Activated naive CD4-positive, alpha-beta T cell treated with anti-CD3 and anti-CD28 coated beads, Interleukin-2, amount 10 ng/mL, durations not matched to agents 7 days and 5 days (primary cell): ENCODE results near the gene ZNF423.
"Not testable (repeated sequence)": the region's sequence is repeated elsewhere in the genome, so short reads cannot be mapped to it uniquely, and the experiment has no call there.

Experiments used
- CTCF ChIA-PET: fragments of 350-600 bp; sonication (Branson Sonifier 250); formaldehyde crosslinking; loops from one replicate; lab custom pipeline; 2021; ENCODE audit warnings: antibody characterized with exemption; lab: Charles Lee
- DNase-seq: peaks from one replicate; pipeline ENCODE4 v3.0.0-alpha.2; 2020
- H3K27ac Mint-ChIP-seq: one replicate; pipeline ENCODE4 v1.8.0; 2021; ENCODE audit warnings: mild to moderate bottlenecking, moderate library complexity, mixed read lengths
- H3K27me3 Mint-ChIP-seq: one replicate; pipeline ENCODE4 v1.8.0; 2021; ENCODE audit warnings: mild to moderate bottlenecking, mixed read lengths
- H3K36me3 Mint-ChIP-seq: one replicate; pipeline ENCODE4 v1.8.0; 2021; ENCODE audit warnings: mixed read lengths
- H3K4me1 Mint-ChIP-seq: one replicate; pipeline ENCODE4 v1.8.0; 2021; ENCODE audit warnings: mixed read lengths
- H3K4me3 Mint-ChIP-seq: one replicate; pipeline ENCODE4 v1.8.0; 2021; ENCODE audit warnings: mild to moderate bottlenecking, moderate library complexity, mixed read lengths
- H3K9me3 Mint-ChIP-seq: one replicate; pipeline ENCODE4 v1.8.0; 2021; ENCODE audit warnings: mixed read lengths

ZNF423 gene

GRCh38 chr16:49684696-49685095, 171.2 kb downstream of the ZNF423 start:
- DNase-seq, result no peak
- no peaks in the 10 kb centered on the region for H3K9me3 Mint-ChIP-seq
- no peaks in the 10 kb centered on the region for H3K4me1 Mint-ChIP-seq
- H3K27me3 Mint-ChIP-seq, result peaks cover 25% of the 10 kb centered on the region
- no peaks in the 10 kb centered on the region for H3K36me3 Mint-ChIP-seq
- CTCF ChIA-PET, result no interaction called here
- no peak overlapping the region for H3K4me3 Mint-ChIP-seq
- H3K27ac Mint-ChIP-seq, result no peak overlapping the region

- no peak for DNase-seq
- no peaks in the 10 kb centered on the region for H3K4me1 Mint-ChIP-seq
- CTCF ChIA-PET, result no interaction called here
- H3K27me3 Mint-ChIP-seq, result peaks cover 15% of the 10 kb centered on the region
- H3K4me3 Mint-ChIP-seq, result no peak overlapping the region
- H3K9me3 Mint-ChIP-seq, result no peaks in the 10 kb centered on the region
- no peak overlapping the region for H3K27ac Mint-ChIP-seq
- no peaks in the 10 kb centered on the region for H3K36me3 Mint-ChIP-seq
Measured at GRCh38 chr16:49682577-49683165, 173.2 kb downstream of the ZNF423 start.

GRCh38 chr16:49681217-49681883, 174.6 kb downstream of the ZNF423 start:
- Mint-ChIP-seq H3K36me3 (no peaks in the 10 kb centered on the region), H3K4me3 (no peak overlapping the region), H3K27me3 (peaks cover 2% of the 10 kb centered on the region), H3K9me3 (no peaks in the 10 kb centered on the region), H3K27ac (no peak overlapping the region), H3K4me1 (no peaks in the 10 kb centered on the region)
- no peak for DNase-seq
- CTCF ChIA-PET, result no interaction called here

- Mint-ChIP-seq H3K27me3 (no peaks in the 10 kb centered on the region), H3K36me3 (no peaks in the 10 kb centered on the region), H3K27ac (no peak overlapping the region), H3K4me3 (no peak overlapping the region), H3K4me1 (no peaks in the 10 kb centered on the region), H3K9me3 (no peaks in the 10 kb centered on the region)
- no peak for DNase-seq
- CTCF ChIA-PET, result no interaction called here
Measured at GRCh38 chr16:49679095-49679494, 176.8 kb downstream of the ZNF423 start.

GRCh38 chr16:49677661-49678060, 178.3 kb downstream of the ZNF423 start:
- H3K9me3 Mint-ChIP-seq, H3K4me3 Mint-ChIP-seq, H3K27me3 Mint-ChIP-seq, H3K36me3 Mint-ChIP-seq, H3K4me1 Mint-ChIP-seq, H3K27ac Mint-ChIP-seq, DNase-seq: not testable (repeated sequence)
- CTCF ChIA-PET, result interaction anchor here (0.7 to 1.3 kb wide), 2 partner anchors 8 to 10 kb away, joined by 3 read pairs; no protein-coding TSS in a partner anchor

- H3K4me1 Mint-ChIP-seq, result no peaks in the 10 kb centered on the region
- H3K4me3 Mint-ChIP-seq, result no peak overlapping the region
- no peaks in the 10 kb centered on the region for H3K9me3 Mint-ChIP-seq
- no peak for DNase-seq
- no peaks in the 10 kb centered on the region for H3K36me3 Mint-ChIP-seq
- CTCF ChIA-PET, result no interaction called here
- no peaks in the 10 kb centered on the region for H3K27me3 Mint-ChIP-seq
- H3K27ac Mint-ChIP-seq, result no peak overlapping the region
Measured at GRCh38 chr16:49675413-49675812, 180.5 kb downstream of the ZNF423 start.

- no peaks in the 10 kb centered on the region for H3K36me3 Mint-ChIP-seq
Measured at GRCh38 chr16:49674990-49675389, 180.9 kb downstream of the ZNF423 start.

GRCh38 chr16:49674351-49674851, 181.5 kb downstream of the ZNF423 start:
- Mint-ChIP-seq H3K36me3 (no peaks in the 10 kb centered on the region), H3K9me3 (no peaks in the 10 kb centered on the region), H3K27me3 (no peaks in the 10 kb centered on the region), H3K4me1 (no peaks in the 10 kb centered on the region), H3K27ac (no peak overlapping the region), H3K4me3 (no peak overlapping the region)
- CTCF ChIA-PET, result no interaction called here
- DNase-seq, result no peak

More at GRCh38 chr16:49674990-49675389, 180.9 kb downstream of the ZNF423 start:
- no peak for DNase-seq
- Mint-ChIP-seq H3K4me3 (no peak overlapping the region), H3K27ac (no peak overlapping the region), H3K9me3 (no peaks in the 10 kb centered on the region), H3K4me1 (no peaks in the 10 kb centered on the region), H3K27me3 (no peaks in the 10 kb centered on the region)
- CTCF ChIA-PET, result no interaction called here

GRCh38 chr16:49673442-49673841, 182.5 kb downstream of the ZNF423 start:
- CTCF ChIA-PET, result no interaction called here
- H3K27ac Mint-ChIP-seq, result no peak overlapping the region
- no peaks in the 10 kb centered on the region for H3K9me3 Mint-ChIP-seq
- no peaks in the 10 kb centered on the region for H3K4me1 Mint-ChIP-seq
- no peak overlapping the region for H3K4me3 Mint-ChIP-seq
- no peaks in the 10 kb centered on the region for H3K36me3 Mint-ChIP-seq
- DNase-seq, result no peak
- no peaks in the 10 kb centered on the region for H3K27me3 Mint-ChIP-seq

- Mint-ChIP-seq H3K36me3 (no peaks in the 10 kb centered on the region), H3K9me3 (no peaks in the 10 kb centered on the region), H3K4me1 (no peaks in the 10 kb centered on the region), H3K4me3 (no peak overlapping the region), H3K27me3 (no peaks in the 10 kb centered on the region), H3K27ac (no peak overlapping the region)
- no peak for DNase-seq
- CTCF ChIA-PET, result no interaction called here
Measured at GRCh38 chr16:49672753-49673152, 183.2 kb downstream of the ZNF423 start.

GRCh38 chr16:49671333-49671732, 184.6 kb downstream of the ZNF423 start:
- H3K27ac Mint-ChIP-seq, result no peak overlapping the region
- H3K36me3 Mint-ChIP-seq, result no peaks in the 10 kb centered on the region
- DNase-seq, result no peak
- no peaks in the 10 kb centered on the region for H3K9me3 Mint-ChIP-seq
- H3K4me3 Mint-ChIP-seq, result no peak overlapping the region
- no peaks in the 10 kb centered on the region for H3K4me1 Mint-ChIP-seq
- H3K27me3 Mint-ChIP-seq, result no peaks in the 10 kb centered on the region
- CTCF ChIA-PET, result no interaction called here

GRCh38 chr16:49670627-49671026, 185.3 kb downstream of the ZNF423 start:
- CTCF ChIA-PET, result no interaction called here
- no peak for DNase-seq
- H3K36me3 Mint-ChIP-seq, result no peaks in the 10 kb centered on the region
- no peaks in the 10 kb centered on the region for H3K27me3 Mint-ChIP-seq
- H3K4me3 Mint-ChIP-seq, result no peak overlapping the region
- H3K4me1 Mint-ChIP-seq, result no peaks in the 10 kb centered on the region
- no peaks in the 10 kb centered on the region for H3K9me3 Mint-ChIP-seq
- no peak overlapping the region for H3K27ac Mint-ChIP-seq

- Mint-ChIP-seq H3K36me3 (no peaks in the 10 kb centered on the region), H3K4me3 (no peak overlapping the region), H3K27me3 (peaks cover 4% of the 10 kb centered on the region), H3K4me1 (no peaks in the 10 kb centered on the region), H3K27ac (no peak overlapping the region), H3K9me3 (no peaks in the 10 kb centered on the region)
- CTCF ChIA-PET, result interaction anchor here (1.2 kb wide), 1 partner anchor 258 kb away, joined by 3 read pairs; no protein-coding TSS in a partner anchor
- no peak for DNase-seq
Measured at GRCh38 chr16:49665482-49666230, 190.3 kb downstream of the ZNF423 start.

GRCh38 chr16:49664221-49665215, 191.4 kb downstream of the ZNF423 start:
- CTCF ChIA-PET, result no interaction called here

More at GRCh38 chr16:49664221-49665215, 191.4 kb downstream of the ZNF423 start:
- peaks cover 4% of the 10 kb centered on the region for H3K27me3 Mint-ChIP-seq
- H3K27ac Mint-ChIP-seq, result no peak overlapping the region
- H3K9me3 Mint-ChIP-seq, result no peaks in the 10 kb centered on the region
- no peak overlapping the region for H3K4me3 Mint-ChIP-seq
- no peaks in the 10 kb centered on the region for H3K4me1 Mint-ChIP-seq
- no peak for DNase-seq
- H3K36me3 Mint-ChIP-seq, result no peaks in the 10 kb centered on the region
